A673 (cell line): Measurements from ENCODE around the gene TEX48.

ENCODE experiments used
- EZH2 ChIP-seq: fragments of 200-600 bp; sonication (generic); IDR thresholded peaks from 2 replicates; pipeline ENCODE4 v1.6.1; 2017; ENCODE audit warnings: borderline replicate concordance, low read depth, mild to moderate bottlenecking, mixed read lengths, antibody characterized with exemption, low read length; ENCODE audit not compliant: poor library complexity, severe bottlenecking
- TF ChIP-seq, protein P1 (sequence below): fragments of 300-800, 200-600 bp; sonication (generic); conservative IDR thresholded peaks from 2 replicates; pipeline ENCODE4 v1.5.1; 2017; ENCODE audit warnings: low read depth, mild to moderate bottlenecking, antibody characterized with exemption, low read length, moderate library complexity, mixed read lengths

DNA sequence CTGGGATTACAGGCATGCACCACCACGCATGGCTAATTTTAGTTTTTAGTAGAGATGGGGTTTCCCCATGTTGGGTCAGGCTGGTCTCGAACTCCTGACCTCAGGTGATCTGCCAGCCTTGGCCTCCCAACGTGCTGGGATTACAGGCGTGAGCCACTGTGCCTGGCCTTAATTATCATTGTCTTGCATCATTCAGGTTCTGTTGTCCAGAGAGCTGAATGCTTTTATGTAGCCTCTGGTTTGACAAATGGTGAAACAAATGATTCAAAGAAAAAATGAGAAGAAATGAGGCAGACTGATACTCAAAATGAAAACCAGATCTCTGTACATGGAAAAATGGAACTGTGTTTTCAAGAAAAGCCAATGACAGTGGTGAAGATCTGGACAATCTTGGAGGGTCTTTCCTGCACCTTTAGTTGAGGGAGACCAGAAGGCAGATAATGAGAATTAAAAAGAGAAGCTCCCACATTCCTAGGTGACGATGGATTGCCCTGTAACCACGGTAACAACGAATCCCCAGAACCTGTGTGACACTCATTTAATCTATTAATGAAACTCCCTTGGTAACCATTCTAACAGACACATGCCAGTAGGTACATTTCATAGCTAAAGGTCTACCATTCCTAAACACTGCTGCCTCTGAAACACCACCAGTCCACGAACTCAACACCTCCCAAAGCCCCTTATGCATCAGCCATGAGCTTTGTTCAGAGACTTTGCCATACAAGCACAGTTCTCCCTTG is 1.6 kb downstream of the TEX48 start:
- TF ChIP-seq, protein P1, sequence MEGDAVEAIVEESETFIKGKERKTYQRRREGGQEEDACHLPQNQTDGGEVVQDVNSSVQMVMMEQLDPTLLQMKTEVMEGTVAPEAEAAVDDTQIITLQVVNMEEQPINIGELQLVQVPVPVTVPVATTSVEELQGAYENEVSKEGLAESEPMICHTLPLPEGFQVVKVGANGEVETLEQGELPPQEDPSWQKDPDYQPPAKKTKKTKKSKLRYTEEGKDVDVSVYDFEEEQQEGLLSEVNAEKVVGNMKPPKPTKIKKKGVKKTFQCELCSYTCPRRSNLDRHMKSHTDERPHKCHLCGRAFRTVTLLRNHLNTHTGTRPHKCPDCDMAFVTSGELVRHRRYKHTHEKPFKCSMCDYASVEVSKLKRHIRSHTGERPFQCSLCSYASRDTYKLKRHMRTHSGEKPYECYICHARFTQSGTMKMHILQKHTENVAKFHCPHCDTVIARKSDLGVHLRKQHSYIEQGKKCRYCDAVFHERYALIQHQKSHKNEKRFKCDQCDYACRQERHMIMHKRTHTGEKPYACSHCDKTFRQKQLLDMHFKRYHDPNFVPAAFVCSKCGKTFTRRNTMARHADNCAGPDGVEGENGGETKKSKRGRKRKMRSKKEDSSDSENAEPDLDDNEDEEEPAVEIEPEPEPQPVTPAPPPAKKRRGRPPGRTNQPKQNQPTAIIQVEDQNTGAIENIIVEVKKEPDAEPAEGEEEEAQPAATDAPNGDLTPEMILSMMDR: no peak
- no peak for TF ChIP-seq EZH2
